HepG2 (cell line): ENCODE measurements around the gene CRABP1. TPM values are rescaled to one million over a fixed set of nuclear protein-coding genes. Genes with fewer than 3 reads are reported as not detected.

Source experiments
- DRAP1 ChIP-seq: IDR thresholded peaks from 2 replicates; pipeline ENCODE4 v1.6.1; 2016; ENCODE audit warnings: missing genetic modification reagents, missing compliant biosample characterization
- HNF4A ChIP-seq: sonication (generic); formaldehyde crosslinking; IDR thresholded peaks from 2 replicates; pipeline ENCODE4 v1.4.0; 2020; ENCODE audit warnings: missing genetic modification reagents
- KLF6 ChIP-seq: IDR thresholded peaks from 2 replicates; pipeline ENCODE4 v1.8.0; 2016; ENCODE audit warnings: missing biosample characterization, missing genetic modification reagents
- NFIC ChIP-seq: IDR thresholded peaks from 2 replicates; pipeline ENCODE4 v1.6.1; 2012; ENCODE audit warnings: mild to moderate bottlenecking, low read length, inconsistent platforms
- NR2F1 ChIP-seq, 2 experiments: fragments of 450-650 bp in 1 of 2; formaldehyde crosslinking in 1 of 2; IDR thresholded peaks; 2 replicates each; pipeline versions ENCODE4 v1.5.0 to v1.6.1; 2016 to 2020; ENCODE audit warnings: mild to moderate bottlenecking in 1 of 2, missing compliant biosample characterization in 1 of 2, missing genetic modification reagents in 1 of 2, moderate library complexity in 1 of 2
- PHF8 ChIP-seq: sonication (generic); formaldehyde crosslinking; IDR thresholded peaks from 2 replicates; pipeline ENCODE4 v1.5.0; 2020; ENCODE audit warnings: missing genetic modification reagents
- SOX6 ChIP-seq, 2 experiments: fragments of 450-650 bp in 1 of 2; sonication (generic) in 1 of 2; formaldehyde crosslinking in 1 of 2; IDR thresholded peaks; 2 replicates each; pipeline versions ENCODE4 v1.4.0 to v1.6.1; 2017 to 2020; ENCODE audit warnings: antibody characterized with exemption in 1 of 2, mild to moderate bottlenecking in 1 of 2, missing genetic modification reagents in 1 of 2
- ZFP62 ChIP-seq: sonication (generic); formaldehyde crosslinking; IDR thresholded peaks from 2 replicates; pipeline ENCODE4 v1.4.0; 2020; ENCODE audit warnings: missing genetic modification reagents
- ZMYM2 ChIP-seq: sonication (generic); formaldehyde crosslinking; IDR thresholded peaks from 2 replicates; pipeline ENCODE4 v1.8.0; 2022; ENCODE audit warnings: mild to moderate bottlenecking, missing genetic modification reagents
- ZNF10 ChIP-seq: sonication (generic); formaldehyde crosslinking; IDR thresholded peaks from 2 replicates; pipeline ENCODE4 v1.4.0; 2020; ENCODE audit warnings: mild to moderate bottlenecking, low read depth, missing genetic modification reagents, borderline replicate concordance
- ZNF256 ChIP-seq: sonication (generic); formaldehyde crosslinking; conservative IDR thresholded peaks from 2 replicates; pipeline ENCODE4 v1.4.0; 2020; ENCODE audit warnings: missing genetic modification reagents
- ZNF563 ChIP-seq: sonication (generic); formaldehyde crosslinking; IDR thresholded peaks from 2 replicates; pipeline ENCODE4 v1.8.0; 2022; ENCODE audit warnings: mild to moderate bottlenecking, moderate library complexity, missing genetic modification reagents
- ZSCAN25 ChIP-seq: sonication (generic); formaldehyde crosslinking; IDR thresholded peaks from 2 replicates; pipeline ENCODE4 v1.8.0; 2022; ENCODE audit warnings: mild to moderate bottlenecking, missing genetic modification reagents
- polyA plus RNA-seq, 8 experiments: library from polyadenylated mRNA; depleted of rRNA in 3 of 8; stranded (reverse) in 7 of 8; unstranded in 1 of 8; fragments of >200 nt; fragmentation: Illumina TruSeq in 4 of 8; extraction: Trizol in 4 of 8; gene quantifications; 2 replicates each; pipeline versions ENCODE4 v1.2.1 to v1.2.3, GENCODE V29; 2011 to 2016; ENCODE audit warnings: low read depth in 4 of 8, missing spikeins in 1 of 8, mixed read lengths in 1 of 8; ENCODE audit not compliant: insufficient read depth in 1 of 8
- total RNA-seq, 5 experiments: library from RNA; depleted of rRNA; stranded (reverse); fragments of >200 nt; fragmentation: Illumina TruSeq; extraction: Trizol; gene quantifications; 2 replicates each; pipeline ENCODE4 v1.2.3, GENCODE V29; 2016; ENCODE audit warnings: low read depth in 1 of 5
- TF ChIP-seq, protein P1 (sequence below): IDR thresholded peaks from 2 replicates; pipeline ENCODE4 v1.4.0; 2020; ENCODE audit warnings: mild to moderate bottlenecking, missing genetic modification reagents
- TF ChIP-seq, protein P2 (sequence below): sonication (generic); formaldehyde crosslinking; IDR thresholded peaks from 2 replicates; pipeline ENCODE4 v1.9.0; 2021; ENCODE audit warnings: mild to moderate bottlenecking, missing genetic modification reagents
- TF ChIP-seq, protein P3 (sequence below): sonication (generic); formaldehyde crosslinking; IDR thresholded peaks from 2 replicates; pipeline ENCODE4 v1.4.0; 2020; ENCODE audit warnings: missing genetic modification reagents

CRABP1 gene
- total and polyA plus RNA-seq, 2 of the 13 experiments (the other 11 are each of a cell fraction or from before 2014, with no cell fraction given): not detected

GRCh38 chr15:78299101-78299930 lies 40.8 kb upstream of the CRABP1 start, which contains the start of gene SKIC8 (continued):
- TF ChIP-seq, protein P1, sequence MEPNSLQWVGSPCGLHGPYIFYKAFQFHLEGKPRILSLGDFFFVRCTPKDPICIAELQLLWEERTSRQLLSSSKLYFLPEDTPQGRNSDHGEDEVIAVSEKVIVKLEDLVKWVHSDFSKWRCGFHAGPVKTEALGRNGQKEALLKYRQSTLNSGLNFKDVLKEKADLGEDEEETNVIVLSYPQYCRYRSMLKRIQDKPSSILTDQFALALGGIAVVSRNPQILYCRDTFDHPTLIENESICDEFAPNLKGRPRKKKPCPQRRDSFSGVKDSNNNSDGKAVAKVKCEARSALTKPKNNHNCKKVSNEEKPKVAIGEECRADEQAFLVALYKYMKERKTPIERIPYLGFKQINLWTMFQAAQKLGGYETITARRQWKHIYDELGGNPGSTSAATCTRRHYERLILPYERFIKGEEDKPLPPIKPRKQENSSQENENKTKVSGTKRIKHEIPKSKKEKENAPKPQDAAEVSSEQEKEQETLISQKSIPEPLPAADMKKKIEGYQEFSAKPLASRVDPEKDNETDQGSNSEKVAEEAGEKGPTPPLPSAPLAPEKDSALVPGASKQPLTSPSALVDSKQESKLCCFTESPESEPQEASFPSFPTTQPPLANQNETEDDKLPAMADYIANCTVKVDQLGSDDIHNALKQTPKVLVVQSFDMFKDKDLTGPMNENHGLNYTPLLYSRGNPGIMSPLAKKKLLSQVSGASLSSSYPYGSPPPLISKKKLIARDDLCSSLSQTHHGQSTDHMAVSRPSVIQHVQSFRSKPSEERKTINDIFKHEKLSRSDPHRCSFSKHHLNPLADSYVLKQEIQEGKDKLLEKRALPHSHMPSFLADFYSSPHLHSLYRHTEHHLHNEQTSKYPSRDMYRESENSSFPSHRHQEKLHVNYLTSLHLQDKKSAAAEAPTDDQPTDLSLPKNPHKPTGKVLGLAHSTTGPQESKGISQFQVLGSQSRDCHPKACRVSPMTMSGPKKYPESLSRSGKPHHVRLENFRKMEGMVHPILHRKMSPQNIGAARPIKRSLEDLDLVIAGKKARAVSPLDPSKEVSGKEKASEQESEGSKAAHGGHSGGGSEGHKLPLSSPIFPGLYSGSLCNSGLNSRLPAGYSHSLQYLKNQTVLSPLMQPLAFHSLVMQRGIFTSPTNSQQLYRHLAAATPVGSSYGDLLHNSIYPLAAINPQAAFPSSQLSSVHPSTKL (CRISPR knock-in tag): peak; percentile 57
- TF ChIP-seq ZMYM2 (CRISPR knock-in tag) (peak; percentile 54; the same call in 1 of the 2 replicates), ZNF563 (CRISPR knock-in tag) (0 out of 2 replicates have a peak, but pooled peaks have one; percentile 56), KLF6 (CRISPR knock-in tag) (0 out of 2 replicates have a peak, but pooled peaks have one; percentile 27), NR2F1 (CRISPR knock-in tag; IDR thresholded peaks at IDR 0.05) (0 out of 4 replicates have a peak, but pooled peaks of 1 of the 2 experiments have one; percentile 24), PHF8 (peak; percentile 98), DRAP1 (peak; percentile 60; the same call in 1 of the 2 replicates), ZFP62 (CRISPR knock-in tag) (no peak), SOX6 (IDR thresholded peaks at IDR 0.05) (no peak), SOX6 (CRISPR knock-in tag; IDR thresholded peaks at IDR 0.05) (peak; percentile 24; the same call in 1 of the 2 replicates), ZNF10 (CRISPR knock-in tag) (no peak), ZNF256 (CRISPR knock-in tag) (0 out of 2 replicates have a peak, but pooled peaks have one; percentile 33), HNF4A (no peak), ZSCAN25 (CRISPR knock-in tag) (peak; percentile 57; the same call in 1 of the 2 replicates), NFIC (no peak)
- TF ChIP-seq, protein P2, sequence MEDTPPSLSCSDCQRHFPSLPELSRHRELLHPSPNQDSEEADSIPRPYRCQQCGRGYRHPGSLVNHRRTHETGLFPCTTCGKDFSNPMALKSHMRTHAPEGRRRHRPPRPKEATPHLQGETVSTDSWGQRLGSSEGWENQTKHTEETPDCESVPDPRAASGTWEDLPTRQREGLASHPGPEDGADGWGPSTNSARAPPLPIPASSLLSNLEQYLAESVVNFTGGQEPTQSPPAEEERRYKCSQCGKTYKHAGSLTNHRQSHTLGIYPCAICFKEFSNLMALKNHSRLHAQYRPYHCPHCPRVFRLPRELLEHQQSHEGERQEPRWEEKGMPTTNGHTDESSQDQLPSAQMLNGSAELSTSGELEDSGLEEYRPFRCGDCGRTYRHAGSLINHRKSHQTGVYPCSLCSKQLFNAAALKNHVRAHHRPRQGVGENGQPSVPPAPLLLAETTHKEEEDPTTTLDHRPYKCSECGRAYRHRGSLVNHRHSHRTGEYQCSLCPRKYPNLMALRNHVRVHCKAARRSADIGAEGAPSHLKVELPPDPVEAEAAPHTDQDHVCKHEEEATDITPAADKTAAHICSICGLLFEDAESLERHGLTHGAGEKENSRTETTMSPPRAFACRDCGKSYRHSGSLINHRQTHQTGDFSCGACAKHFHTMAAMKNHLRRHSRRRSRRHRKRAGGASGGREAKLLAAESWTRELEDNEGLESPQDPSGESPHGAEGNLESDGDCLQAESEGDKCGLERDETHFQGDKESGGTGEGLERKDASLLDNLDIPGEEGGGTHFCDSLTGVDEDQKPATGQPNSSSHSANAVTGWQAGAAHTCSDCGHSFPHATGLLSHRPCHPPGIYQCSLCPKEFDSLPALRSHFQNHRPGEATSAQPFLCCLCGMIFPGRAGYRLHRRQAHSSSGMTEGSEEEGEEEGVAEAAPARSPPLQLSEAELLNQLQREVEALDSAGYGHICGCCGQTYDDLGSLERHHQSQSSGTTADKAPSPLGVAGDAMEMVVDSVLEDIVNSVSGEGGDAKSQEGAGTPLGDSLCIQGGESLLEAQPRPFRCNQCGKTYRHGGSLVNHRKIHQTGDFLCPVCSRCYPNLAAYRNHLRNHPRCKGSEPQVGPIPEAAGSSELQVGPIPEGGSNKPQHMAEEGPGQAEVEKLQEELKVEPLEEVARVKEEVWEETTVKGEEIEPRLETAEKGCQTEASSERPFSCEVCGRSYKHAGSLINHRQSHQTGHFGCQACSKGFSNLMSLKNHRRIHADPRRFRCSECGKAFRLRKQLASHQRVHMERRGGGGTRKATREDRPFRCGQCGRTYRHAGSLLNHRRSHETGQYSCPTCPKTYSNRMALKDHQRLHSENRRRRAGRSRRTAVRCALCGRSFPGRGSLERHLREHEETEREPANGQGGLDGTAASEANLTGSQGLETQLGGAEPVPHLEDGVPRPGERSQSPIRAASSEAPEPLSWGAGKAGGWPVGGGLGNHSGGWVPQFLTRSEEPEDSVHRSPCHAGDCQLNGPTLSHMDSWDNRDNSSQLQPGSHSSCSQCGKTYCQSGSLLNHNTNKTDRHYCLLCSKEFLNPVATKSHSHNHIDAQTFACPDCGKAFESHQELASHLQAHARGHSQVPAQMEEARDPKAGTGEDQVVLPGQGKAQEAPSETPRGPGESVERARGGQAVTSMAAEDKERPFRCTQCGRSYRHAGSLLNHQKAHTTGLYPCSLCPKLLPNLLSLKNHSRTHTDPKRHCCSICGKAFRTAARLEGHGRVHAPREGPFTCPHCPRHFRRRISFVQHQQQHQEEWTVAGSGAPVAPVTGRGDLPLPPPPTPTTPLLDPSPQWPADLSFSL: no peak
- TF ChIP-seq, protein P3, sequence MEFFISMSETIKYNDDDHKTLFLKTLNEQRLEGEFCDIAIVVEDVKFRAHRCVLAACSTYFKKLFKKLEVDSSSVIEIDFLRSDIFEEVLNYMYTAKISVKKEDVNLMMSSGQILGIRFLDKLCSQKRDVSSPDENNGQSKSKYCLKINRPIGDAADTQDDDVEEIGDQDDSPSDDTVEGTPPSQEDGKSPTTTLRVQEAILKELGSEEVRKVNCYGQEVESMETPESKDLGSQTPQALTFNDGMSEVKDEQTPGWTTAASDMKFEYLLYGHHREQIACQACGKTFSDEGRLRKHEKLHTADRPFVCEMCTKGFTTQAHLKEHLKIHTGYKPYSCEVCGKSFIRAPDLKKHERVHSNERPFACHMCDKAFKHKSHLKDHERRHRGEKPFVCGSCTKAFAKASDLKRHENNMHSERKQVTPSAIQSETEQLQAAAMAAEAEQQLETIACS (CRISPR knock-in tag): no peak
